Ascending aorta (tissue), 2 donors: ENCODE measurements around the gene NCOA1. TPM values are rescaled to one million over a fixed set of nuclear protein-coding genes. Genes with fewer than 3 reads are reported as not detected.
"Not testable (repeated sequence)": the region's sequence is repeated elsewhere in the genome, so short reads cannot be mapped to it uniquely, and the experiment has no call there.

Experiments
- DNase-seq, 2 donors: peaks; one replicate each; pipeline ENCODE4 v3.0.0-alpha.2; 2019; ENCODE audit warnings: low spot score in 2 of 2
- H3K27ac ChIP-seq, 2 donors: fragments of 200-600 bp; sonication (generic); one replicate each; pipeline ENCODE4 v1.5.1; 2016 to 2017; ENCODE audit warnings: mild to moderate bottlenecking in 1 of 2
- H3K27me3 ChIP-seq: fragments of 200-600 bp; sonication (generic); one replicate; pipeline ENCODE4 v1.5.1; 2017
- H3K36me3 ChIP-seq, 2 donors: fragments of 200-600 bp; sonication (generic); one replicate each; pipeline ENCODE4 v1.5.1; 2016
- H3K4me1 ChIP-seq, 2 donors: fragments of 200-600 bp; sonication (generic); one replicate each; pipeline ENCODE4 v1.5.1; 2016 to 2017; ENCODE audit warnings: mild to moderate bottlenecking in 1 of 2
- H3K4me3 ChIP-seq, 2 donors: fragments of 200-600 bp; sonication (generic); one replicate each; pipeline ENCODE4 v1.5.1; 2016 to 2017; ENCODE audit warnings: mild to moderate bottlenecking in 1 of 2
- H3K9me3 ChIP-seq, 2 donors: fragments of 200-600 bp; sonication (generic); one replicate each; pipeline ENCODE4 v1.5.1; 2016
- CTCF ChIP-seq, 3 experiments: fragments of 200-600 bp in 2 of 3; fragments of 450-650 bp in 1 of 3; sonication (generic) in 2 of 3; IDR thresholded peaks; one replicate each; pipeline ENCODE4 v1.5.1; 2016 to 2019; ENCODE audit warnings: antibody characterized with exemption in 3 of 3, mild to moderate bottlenecking in 1 of 3, moderate library complexity in 1 of 3
- intact Hi-C: fragments of 100-400 bp; cut with DNase I; formaldehyde crosslinking; loops from one replicate; pipeline ENCODE4 v1.15.1; 2023
- total RNA-seq: library from RNA; depleted of rRNA; stranded (reverse); fragments of >200 nt; gene quantifications from one replicate; pipeline ENCODE4 v1.1.0, GENCODE V29; 2016

Gene NCOA1
- total RNA-seq, 1 donor from 2014 or later = 19.3 TPM

- intact Hi-C loops = no loop called here
- Histone ChIP-seq H3K4me1 (no peaks in the 10 kb centered on the region), H3K9me3 (peaks cover 0 to 7% of the 10 kb centered on the region in 2 donors), H3K4me3 (no peak overlapping the region), H3K27me3 (no peaks in the 10 kb centered on the region), H3K27ac (no peak overlapping the region), H3K36me3 (no peaks in the 10 kb centered on the region)
- no peak for DNase-seq
- no peak for TF ChIP-seq CTCF (IDR thresholded peaks at IDR 0.05)
Measured at GRCh38 chr2:24527536-24527935, 36.5 kb downstream of the NCOA1 start.

- Histone ChIP-seq H3K27me3 (no peaks in the 10 kb centered on the region), H3K4me3 (no peak overlapping the region), H3K36me3 (no peaks in the 10 kb centered on the region), H3K4me1 (no peaks in the 10 kb centered on the region), H3K27ac (no peak overlapping the region), H3K9me3 (peaks cover 0 to 8% of the 10 kb centered on the region in 2 donors)
- intact Hi-C loops = no loop called here
- DNase-seq = no peak
- TF ChIP-seq CTCF (IDR thresholded peaks at IDR 0.05) = no peak
Measured at GRCh38 chr2:24530796-24531195, 39.7 kb downstream of the NCOA1 start.

DNA sequence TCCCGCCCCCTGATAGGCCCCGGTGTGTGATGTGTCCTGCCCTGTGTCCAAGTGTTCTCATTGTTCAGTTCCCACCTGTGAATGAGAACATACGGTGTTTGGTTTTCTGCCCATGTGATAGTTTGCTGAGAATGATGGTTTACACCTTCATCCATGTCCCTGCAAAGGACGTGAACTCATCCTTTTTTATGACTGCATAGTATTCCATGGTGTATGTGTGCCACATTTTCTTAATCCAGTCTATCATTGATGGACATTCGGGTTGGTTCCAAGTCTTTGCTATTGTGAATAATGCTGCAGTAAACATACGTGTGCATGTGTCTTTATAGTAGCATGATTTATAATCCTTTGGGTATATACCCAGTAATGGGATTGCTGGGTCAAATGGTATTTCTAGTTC is 40.6 kb downstream of the NCOA1 start:
- H3K27ac ChIP-seq, intact Hi-C loops, DNase-seq, H3K4me3 ChIP-seq, H3K4me1 ChIP-seq, H3K27me3 ChIP-seq, H3K36me3 ChIP-seq, H3K9me3 ChIP-seq: not testable (repeated sequence)

DNA sequence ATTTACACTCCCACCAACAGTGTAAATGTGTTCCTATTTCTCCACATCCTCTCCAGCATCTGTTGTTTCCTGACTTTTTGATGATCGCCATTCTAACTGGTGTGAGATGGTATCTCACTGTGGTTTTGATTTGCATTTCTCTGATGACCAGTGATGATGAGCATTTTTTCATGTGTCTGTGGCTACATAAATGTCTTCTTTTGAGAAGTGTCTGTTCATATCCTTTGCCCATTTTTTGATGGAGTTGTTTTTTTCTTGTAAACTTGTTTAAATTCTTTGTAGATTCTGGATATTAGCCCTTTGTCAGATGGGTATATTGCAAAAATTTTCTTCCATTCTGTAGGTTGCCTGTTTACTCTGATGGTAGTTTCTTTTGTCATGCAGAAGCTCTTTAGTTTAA is 41.0 kb downstream of the NCOA1 start:
- H3K27ac ChIP-seq, intact Hi-C loops, DNase-seq, H3K4me1 ChIP-seq, H3K9me3 ChIP-seq, H3K4me3 ChIP-seq, H3K27me3 ChIP-seq, H3K36me3 ChIP-seq: not testable (repeated sequence)

DNA sequence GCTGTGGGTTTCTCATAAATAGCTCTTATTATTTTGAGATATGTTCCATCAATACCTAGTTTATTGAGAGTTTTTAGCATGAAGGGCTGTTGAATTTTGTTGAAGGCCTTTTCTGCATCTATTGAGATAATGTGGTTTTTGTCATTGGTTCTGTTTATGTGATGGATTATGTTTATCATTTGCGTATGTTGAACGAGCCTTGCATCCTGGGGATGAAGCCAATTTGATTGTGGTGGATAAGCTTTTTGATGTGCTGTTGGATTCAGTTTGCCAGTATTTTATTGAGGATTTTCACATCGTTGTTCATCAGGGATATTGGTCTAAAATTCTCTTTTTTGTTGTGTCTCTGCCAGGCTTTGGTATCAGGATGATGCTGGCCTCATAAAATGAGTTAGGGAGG is 42.5 kb downstream of the NCOA1 start:
- H3K4me1 ChIP-seq, H3K4me3 ChIP-seq, H3K27ac ChIP-seq, H3K9me3 ChIP-seq, DNase-seq, H3K36me3 ChIP-seq, intact Hi-C loops, H3K27me3 ChIP-seq: not testable (repeated sequence)

GRCh38 chr2:24538720-24539119 is 47.7 kb downstream of the NCOA1 start:
- no peak for TF ChIP-seq CTCF (IDR thresholded peaks at IDR 0.05)
- no peak overlapping the region for H3K27ac ChIP-seq
- peaks cover 0 to 4% of the 10 kb centered on the region in 2 donors for H3K4me1 ChIP-seq
- peaks cover 0 to 2% of the 10 kb centered on the region in 2 donors for H3K36me3 ChIP-seq
- H3K9me3 ChIP-seq = peaks cover 0 to 10% of the 10 kb centered on the region in 2 donors
- intact Hi-C loops = no loop called here
- H3K4me3 ChIP-seq = no peak overlapping the region
- no peaks in the 10 kb centered on the region for H3K27me3 ChIP-seq
- no peak for DNase-seq

DNA sequence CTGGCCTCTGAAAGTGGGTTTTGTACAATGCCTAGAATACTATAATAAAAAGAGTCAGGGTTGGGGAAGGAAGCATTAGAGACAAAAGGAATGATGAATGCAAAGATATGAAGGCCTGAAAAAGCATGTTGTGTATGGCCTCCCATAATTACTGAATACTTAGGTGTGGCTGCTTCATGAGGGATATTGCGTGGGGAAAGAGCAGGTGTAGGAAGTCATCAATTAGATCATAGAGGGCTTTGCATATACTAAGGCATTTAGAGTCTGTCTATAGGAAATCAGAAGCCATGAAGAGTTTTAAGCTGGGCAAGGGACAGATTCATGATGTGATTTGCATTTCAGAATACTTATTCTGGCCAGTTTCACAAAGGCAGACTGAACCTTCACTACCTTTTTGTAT is 48.2 kb downstream of the NCOA1 start:
- H3K9me3 ChIP-seq = peaks cover 0 to 10% of the 10 kb centered on the region in 2 donors
- no peak for DNase-seq
- TF ChIP-seq CTCF (IDR thresholded peaks at IDR 0.05) = no peak
- H3K4me1 ChIP-seq = peaks cover 0 to 4% of the 10 kb centered on the region in 2 donors
- no peaks in the 10 kb centered on the region for H3K27me3 ChIP-seq
- peaks cover 0 to 2% of the 10 kb centered on the region in 2 donors for H3K36me3 ChIP-seq
- H3K4me3 ChIP-seq = no peak overlapping the region
- intact Hi-C loops = no loop called here
- H3K27ac ChIP-seq = no peak overlapping the region
